GM12801 (cell line): ENCODE results near the gene ELOVL7.

Source experiments
- CTCF ChIP-seq: IDR thresholded peaks from one replicate; pipeline ENCODE4 v1.5.1; 2011; ENCODE audit warnings: control low read depth; ENCODE audit not compliant: insufficient read length; ENCODE audit errors: extremely low read depth

The ELOVL7 gene

DNA sequence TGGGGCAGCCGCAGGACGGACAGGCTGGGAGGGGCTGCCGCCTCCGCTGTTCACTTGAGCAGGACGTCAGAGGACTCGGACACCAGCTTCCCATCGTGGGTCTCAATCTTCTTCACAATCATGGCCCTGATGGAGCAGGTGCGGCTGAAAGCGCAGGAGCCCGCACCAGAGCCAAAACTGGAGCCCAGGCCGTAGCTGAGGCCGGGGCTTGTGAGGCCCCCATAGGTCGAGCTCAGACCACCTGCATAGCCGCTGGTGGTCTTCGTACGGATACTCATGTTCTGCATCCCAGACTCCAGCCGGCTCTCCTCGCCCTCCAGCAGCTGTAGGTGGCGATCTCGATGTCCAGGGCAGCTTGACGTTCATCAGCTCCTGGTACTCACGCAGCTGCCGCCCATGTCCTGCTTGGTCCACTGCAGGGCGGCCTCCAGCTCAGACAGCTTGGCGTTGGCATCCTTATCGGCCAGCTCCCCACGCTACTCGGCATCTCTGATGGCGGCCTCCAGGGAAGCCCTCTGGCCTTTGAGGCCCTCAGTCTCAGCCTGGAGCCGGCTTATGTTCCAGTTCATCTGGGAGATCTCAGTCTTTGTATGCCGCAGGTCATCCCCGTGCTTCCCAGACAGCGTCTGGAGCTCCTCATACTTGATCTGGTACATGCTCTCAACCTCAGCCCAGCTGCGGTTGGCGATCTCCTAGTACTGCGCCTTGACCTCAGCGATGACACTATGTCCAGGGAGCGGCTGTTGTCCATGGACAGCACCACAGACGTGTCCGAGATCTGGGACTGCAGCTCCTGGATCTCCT lies 100.4 kb downstream of the ELOVL7 start:
- no peak for TF ChIP-seq CTCF

- TF ChIP-seq CTCF: no peak
Observed at GRCh38 chr5:60740322-60740721, 103.7 kb downstream of the ELOVL7 start.

DNA sequence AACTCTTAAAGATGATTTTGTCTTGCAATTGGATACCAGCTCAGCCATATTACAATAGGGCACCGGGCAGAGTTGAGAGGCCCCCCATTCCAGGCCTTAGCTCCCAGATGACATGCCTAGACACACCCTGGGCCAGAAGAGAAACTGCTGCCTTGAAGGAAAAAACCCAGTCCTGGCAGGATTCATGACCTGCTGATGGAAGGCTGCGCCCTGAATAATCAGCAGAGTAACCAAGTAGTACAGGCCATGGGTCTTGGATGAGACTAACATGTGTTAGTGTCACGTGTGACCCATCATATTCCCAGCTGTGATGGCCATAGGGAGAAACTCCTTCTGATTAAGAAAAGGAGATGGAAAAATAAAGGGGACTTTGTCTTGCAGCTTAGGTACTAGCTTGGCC lies 105.1 kb downstream of the ELOVL7 start:
- no peak for TF ChIP-seq CTCF

GRCh38 chr5:60738461-60738860 lies 105.6 kb downstream of the ELOVL7 start:
- no peak for TF ChIP-seq CTCF

- no peak for TF ChIP-seq CTCF
Observed at GRCh38 chr5:60727033-60727679, 116.9 kb downstream of the ELOVL7 start.

- TF ChIP-seq CTCF: no peak
Observed at GRCh38 chr5:60724126-60724525, 119.9 kb downstream of the ELOVL7 start.

DNA sequence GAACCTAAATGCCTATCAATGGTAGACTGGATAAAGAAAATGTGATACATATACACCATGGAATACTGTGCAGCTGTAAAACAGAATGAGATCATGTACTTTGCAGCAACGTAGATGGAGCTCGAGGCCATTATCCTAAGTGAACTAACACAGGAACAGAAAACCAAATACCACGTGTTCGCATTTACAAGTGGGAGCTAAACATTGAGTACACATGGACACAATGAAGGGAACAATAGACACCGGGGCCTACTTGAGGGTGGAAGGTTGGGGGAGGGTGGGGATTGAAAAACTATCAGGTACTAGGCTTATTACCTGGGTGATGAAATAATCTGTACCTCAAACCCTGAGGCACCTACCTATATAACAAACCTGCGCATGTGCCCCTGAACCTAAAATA lies 121.7 kb downstream of the ELOVL7 start:
- TF ChIP-seq CTCF: no peak
